Measurements from ENCODE around the gene GNB2. TPM values are rescaled to one million over a fixed set of nuclear protein-coding genes. Genes with fewer than 3 reads are reported as not detected.

GNB2 gene
- total RNA-seq, 1 experiment from 2014 or later = 174 TPM

DNA sequence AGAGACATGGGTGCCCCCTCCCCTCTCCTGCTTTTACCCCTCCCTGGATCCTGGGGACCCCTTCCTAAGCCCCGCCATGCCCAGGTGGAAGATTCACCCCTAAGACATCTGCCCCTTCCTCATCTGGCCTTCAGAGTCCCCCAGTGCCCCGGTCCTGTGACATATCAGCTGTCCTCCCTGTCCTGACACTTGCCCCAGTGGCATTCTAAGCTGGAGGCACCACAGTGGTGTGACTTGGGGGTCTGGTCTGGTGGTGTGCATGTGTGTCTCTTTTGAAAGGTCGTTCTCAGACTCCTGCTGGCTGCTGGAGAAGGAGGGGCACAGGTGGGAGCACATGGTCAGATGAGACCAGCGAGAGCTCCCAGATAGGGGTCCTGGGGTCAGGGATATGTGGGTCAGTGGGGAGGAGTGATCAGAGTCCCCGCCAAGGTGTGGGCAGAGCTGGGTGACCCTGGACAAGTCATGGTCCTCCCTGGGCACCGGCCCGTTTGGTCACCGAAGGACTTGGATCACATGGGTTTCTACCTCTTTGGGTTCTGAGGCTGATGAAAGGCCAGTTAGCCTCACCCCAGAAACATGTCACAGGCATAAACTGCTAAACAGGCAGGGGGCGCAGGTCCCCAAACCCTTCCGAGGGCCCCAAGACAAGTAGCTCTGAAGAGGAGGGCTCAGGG, 31.5 kb upstream of the GNB2 start:
- Histone ChIP-seq H2BK15ac (ENCODE audit: low read depth, low read length) (no peak overlapping the region), H4K5ac (ENCODE audit: insufficient read length, low read depth, low read length) (no peak overlapping the region), H3K9ac (ENCODE audit: extremely low read depth, insufficient read length, low read length) (no peak overlapping the region), H4K91ac (ENCODE audit: insufficient read length, low read depth, low read length) (no peak overlapping the region), H2BK120ac (ENCODE audit: low read depth, low read length, poor library complexity, severe bottlenecking) (no peak overlapping the region), H3T11ph (ENCODE audit: low read length) (no peak overlapping the region), H3K14ac (ENCODE audit: insufficient read depth, low read length) (no peak overlapping the region; the same call in 1 of the 2 replicates), H3K79me1 (ENCODE audit: insufficient read depth, low read depth, low read length, poor library complexity, severe bottlenecking) (no peaks in the 10 kb centered on the region), H3K4me2 (ENCODE audit: insufficient read depth, insufficient read length, low read length) (no peak overlapping the region), H3K23me2 (ENCODE audit: insufficient read length, low read depth, low read length, poor library complexity, severe bottlenecking) (no peaks in the 10 kb centered on the region), H3K27me3 (ENCODE audit: insufficient read depth, low read length) (no peaks in the 10 kb centered on the region), H3K4ac (ENCODE audit: low read depth, low read length) (no peak overlapping the region), H3K27ac (ENCODE audit: insufficient read length, low read depth, low read length) (no peak overlapping the region), H2BK5ac (ENCODE audit: insufficient read length, low read length) (no peak overlapping the region), H4K8ac (replicated peaks; ENCODE audit: insufficient read length, low read depth, low read length) (no peak overlapping the region), H3K23ac (ENCODE audit: insufficient read length, low read depth, low read length) (no peak overlapping the region), H3K9me3 (ENCODE audit: control insufficient read depth, low read depth, low read length) (no peaks in the 10 kb centered on the region), H3K79me2 (ENCODE audit: insufficient read depth, low read length) (no peaks in the 10 kb centered on the region), H2BK20ac (ENCODE audit: low read depth, low read length, poor library complexity, severe bottlenecking) (no peak overlapping the region), H3K56ac (ENCODE audit: insufficient read length, low read depth, low read length) (no peak overlapping the region), H4K20me1 (ENCODE audit: control insufficient read depth, insufficient read depth, insufficient read length) (no peaks in the 10 kb centered on the region), H2AK5ac (ENCODE audit: insufficient read length, low read length) (no peak overlapping the region), H2AFZ (ENCODE audit: low read length) (no peak overlapping the region), H3K4me1 (ENCODE audit: insufficient read depth, low read length) (no peaks in the 10 kb centered on the region), H2BK12ac (ENCODE audit: insufficient read length, low read depth, low read length) (no peak overlapping the region), H3K18ac (ENCODE audit: insufficient read length, low read depth, low read length) (no peak overlapping the region)
- Mint-ChIP-seq H3K27me3 (ENCODE audit: low read depth) (peaks cover 14% of the 10 kb centered on the region), H3K9me3 (no peaks in the 10 kb centered on the region), H3K4me3 (no peak overlapping the region; a peak in 1 of 5 replicates), H3K36me3 (ENCODE audit: insufficient read depth in 1 of 3, low read depth in 3 of 3) (no peaks in the 10 kb centered on the region), H3K4me1 (peaks cover 7 to 41% of the 10 kb centered on the region in 2 experiments), H3K27ac (no peak overlapping the region)
- TF ChIP-seq, protein P1, sequence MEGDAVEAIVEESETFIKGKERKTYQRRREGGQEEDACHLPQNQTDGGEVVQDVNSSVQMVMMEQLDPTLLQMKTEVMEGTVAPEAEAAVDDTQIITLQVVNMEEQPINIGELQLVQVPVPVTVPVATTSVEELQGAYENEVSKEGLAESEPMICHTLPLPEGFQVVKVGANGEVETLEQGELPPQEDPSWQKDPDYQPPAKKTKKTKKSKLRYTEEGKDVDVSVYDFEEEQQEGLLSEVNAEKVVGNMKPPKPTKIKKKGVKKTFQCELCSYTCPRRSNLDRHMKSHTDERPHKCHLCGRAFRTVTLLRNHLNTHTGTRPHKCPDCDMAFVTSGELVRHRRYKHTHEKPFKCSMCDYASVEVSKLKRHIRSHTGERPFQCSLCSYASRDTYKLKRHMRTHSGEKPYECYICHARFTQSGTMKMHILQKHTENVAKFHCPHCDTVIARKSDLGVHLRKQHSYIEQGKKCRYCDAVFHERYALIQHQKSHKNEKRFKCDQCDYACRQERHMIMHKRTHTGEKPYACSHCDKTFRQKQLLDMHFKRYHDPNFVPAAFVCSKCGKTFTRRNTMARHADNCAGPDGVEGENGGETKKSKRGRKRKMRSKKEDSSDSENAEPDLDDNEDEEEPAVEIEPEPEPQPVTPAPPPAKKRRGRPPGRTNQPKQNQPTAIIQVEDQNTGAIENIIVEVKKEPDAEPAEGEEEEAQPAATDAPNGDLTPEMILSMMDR (conservative IDR thresholded peaks at IDR 0.05) = no peak
- DNase-seq = no peak
- no CpG with 5 or more reads among the region's 10 CpGs for WGBS (ENCODE audit: extremely low coverage, insufficient read length, low lambda C conversion rate)
